GM20000 (cell line): Measurements from ENCODE around the gene ZFYVE1.

ENCODE experiments used
- DNase-seq: peaks from one replicate; pipeline ENCODE4 v3.0.0; 2012; ENCODE audit warnings: low spot score
- TF ChIP-seq, protein P1 (sequence below): IDR thresholded peaks from 2 replicates; pipeline ENCODE4 v1.5.1; 2012; ENCODE audit warnings: mild to moderate bottlenecking, control low read depth; ENCODE audit errors: extremely low read depth, missing control alignments

The ZFYVE1 gene

DNA sequence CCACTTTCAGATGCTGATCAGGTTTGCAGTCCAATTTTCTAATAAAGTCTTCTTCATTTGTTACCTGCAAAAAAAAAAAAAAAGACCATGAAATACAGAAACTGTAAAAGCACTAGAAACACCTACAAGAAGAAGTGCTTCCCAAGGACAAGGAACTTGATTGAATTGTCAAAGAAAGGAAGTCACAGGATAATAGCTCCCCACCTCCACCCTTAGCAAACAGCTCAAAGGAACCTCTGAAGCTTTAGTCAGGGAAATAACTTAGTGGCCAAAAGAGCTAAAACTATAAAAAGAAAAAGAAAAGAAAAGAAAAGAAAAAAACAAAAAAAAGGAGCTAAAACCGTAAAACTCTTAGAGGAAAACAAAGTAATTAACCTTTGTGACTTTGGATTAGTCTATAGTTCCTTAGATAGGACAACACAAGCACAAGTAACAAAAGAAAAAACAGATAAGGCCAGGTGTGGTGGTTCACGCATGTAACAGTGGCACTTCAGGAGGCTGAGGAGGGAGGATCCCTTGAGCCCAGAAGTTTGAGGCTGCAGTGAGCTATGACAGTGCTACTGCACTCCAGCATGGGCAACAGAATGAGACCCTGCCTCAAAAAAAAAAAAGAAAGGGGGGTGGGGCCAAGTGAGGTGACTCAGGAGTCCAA lies 28.5 kb downstream of the ZFYVE1 start:
- no peak for DNase-seq
- TF ChIP-seq, protein P1, sequence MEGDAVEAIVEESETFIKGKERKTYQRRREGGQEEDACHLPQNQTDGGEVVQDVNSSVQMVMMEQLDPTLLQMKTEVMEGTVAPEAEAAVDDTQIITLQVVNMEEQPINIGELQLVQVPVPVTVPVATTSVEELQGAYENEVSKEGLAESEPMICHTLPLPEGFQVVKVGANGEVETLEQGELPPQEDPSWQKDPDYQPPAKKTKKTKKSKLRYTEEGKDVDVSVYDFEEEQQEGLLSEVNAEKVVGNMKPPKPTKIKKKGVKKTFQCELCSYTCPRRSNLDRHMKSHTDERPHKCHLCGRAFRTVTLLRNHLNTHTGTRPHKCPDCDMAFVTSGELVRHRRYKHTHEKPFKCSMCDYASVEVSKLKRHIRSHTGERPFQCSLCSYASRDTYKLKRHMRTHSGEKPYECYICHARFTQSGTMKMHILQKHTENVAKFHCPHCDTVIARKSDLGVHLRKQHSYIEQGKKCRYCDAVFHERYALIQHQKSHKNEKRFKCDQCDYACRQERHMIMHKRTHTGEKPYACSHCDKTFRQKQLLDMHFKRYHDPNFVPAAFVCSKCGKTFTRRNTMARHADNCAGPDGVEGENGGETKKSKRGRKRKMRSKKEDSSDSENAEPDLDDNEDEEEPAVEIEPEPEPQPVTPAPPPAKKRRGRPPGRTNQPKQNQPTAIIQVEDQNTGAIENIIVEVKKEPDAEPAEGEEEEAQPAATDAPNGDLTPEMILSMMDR = no peak

DNA sequence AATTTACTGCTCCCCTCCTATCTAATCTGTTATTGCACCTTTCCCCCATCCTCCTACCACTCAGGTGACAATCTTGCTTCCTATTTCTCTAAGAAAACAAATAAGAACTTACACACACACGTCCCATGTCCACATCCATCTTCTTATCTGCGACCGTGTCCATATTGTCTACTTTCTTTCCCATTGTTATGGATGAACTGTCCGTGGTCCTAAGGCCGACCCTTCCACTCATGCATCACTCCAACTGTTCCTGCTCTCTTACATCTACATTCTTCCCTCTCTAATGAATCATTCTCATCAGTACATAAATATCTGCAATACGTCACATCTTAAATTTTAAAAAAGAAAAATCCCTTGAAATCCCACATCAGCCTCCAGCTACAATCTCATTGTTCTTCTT lies 30.0 kb downstream of the ZFYVE1 start:
- TF ChIP-seq, protein P1 = no peak
- no peak for DNase-seq

DNA sequence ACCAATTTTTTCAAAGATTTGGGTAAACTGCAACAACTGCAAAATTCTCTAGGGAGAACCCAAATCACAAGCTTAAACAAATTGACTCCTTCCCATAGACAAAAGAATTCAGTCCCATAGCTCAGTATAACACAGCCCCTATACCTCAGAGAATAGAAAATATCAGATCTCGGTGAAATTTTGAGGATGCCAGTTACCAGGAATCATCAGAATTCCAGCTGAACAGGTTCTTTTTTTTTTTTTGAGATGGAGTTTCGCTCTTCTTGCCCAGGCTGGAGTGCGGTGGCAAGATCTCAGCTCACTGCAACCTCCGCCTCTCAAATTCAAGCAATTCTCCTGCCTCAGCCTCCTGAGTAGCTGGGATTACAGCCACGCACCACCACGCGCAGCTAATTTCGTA lies 36.7 kb downstream of the ZFYVE1 start:
- DNase-seq = no peak
- TF ChIP-seq, protein P1 = no peak

DNA sequence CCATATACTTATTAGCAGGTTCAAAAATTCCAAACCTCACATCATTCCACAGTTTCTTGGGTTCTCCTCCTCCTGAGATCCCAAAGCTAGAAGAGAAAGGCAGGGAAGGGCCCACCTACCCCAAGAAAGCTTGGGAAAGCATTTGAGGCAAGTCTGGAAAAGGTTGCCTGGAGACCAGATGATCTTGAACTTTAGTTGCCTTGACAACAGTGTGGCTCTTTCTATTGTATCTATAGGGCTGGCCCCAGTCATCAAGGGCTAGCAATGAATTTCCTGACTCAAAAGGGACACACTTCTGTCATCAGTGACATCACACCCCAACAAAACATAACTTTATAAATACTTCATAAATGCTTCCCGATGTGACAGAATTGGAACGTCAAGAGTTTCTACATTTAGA lies 40.0 kb downstream of the ZFYVE1 start:
- no peak for DNase-seq
- TF ChIP-seq, protein P1 = no peak

GRCh38 chr14:72986214-72986613 lies 40.7 kb downstream of the ZFYVE1 start:
- DNase-seq = no peak
- TF ChIP-seq, protein P1 = no peak

GRCh38 chr14:72982146-72982708 lies 44.7 kb downstream of the ZFYVE1 start:
- TF ChIP-seq, protein P1 = no peak
- no peak for DNase-seq

DNA sequence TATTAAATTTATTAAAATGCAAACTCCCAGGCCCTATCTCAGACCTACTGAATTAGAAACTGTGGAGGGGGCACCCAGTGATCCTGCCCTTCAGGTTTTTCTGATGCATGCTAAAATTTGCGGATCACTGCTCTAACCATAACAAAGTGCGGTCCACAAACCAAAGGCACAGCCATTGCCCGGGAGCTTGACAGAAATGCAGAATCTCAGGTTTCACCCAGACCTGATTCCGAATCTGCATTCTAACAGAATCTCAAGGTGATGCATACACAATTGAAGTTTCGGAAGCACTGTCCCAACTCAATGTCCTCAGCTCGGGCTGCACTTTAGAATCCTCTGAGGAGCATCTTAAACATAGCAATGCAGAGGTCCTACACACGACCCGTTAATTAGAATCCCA lies 46.0 kb downstream of the ZFYVE1 start:
- TF ChIP-seq, protein P1 = no peak

More for the DNA sequence above, 46.0 kb downstream of the ZFYVE1 start:
- no peak for DNase-seq
